K562 (cell line): ENCODE results near the gene TRAF3IP1. TPM values are rescaled to one million over a fixed set of nuclear protein-coding genes. Genes with fewer than 3 reads are reported as not detected.
A peak's percentile ranks its signal among the peaks of the same experiment; 100 is the strongest.

Experiments used
- ERF ChIP-seq: fragments of 450-650 bp; formaldehyde crosslinking; IDR thresholded peaks from 2 replicates; pipeline ENCODE4 v1.4.0; 2020; ENCODE audit warnings: mild to moderate bottlenecking, mixed read lengths
- EWSR1 ChIP-seq: fragments of 450-650 bp; IDR thresholded peaks from 2 replicates; pipeline ENCODE4 v1.6.1; 2018; ENCODE audit warnings: borderline replicate concordance, mild to moderate bottlenecking, low read depth, moderate library complexity; ENCODE audit not compliant: partially characterized antibody
- GABPB2 ChIP-seq: fragments of 250-450 bp; sonication (Bioruptor Pico); conservative IDR thresholded peaks from 2 replicates; pipeline ENCODE4 v1.5.1; 2021; ENCODE audit warnings: mild to moderate bottlenecking
- GTF2E2 ChIP-seq: fragments of 200-800 bp; sonication (Bioruptor generic); IDR thresholded peaks from 2 replicates; pipeline ENCODE4 v1.6.1; 2016; ENCODE audit warnings: missing genetic modification characterization, missing compliant biosample characterization
- MTA2 ChIP-seq: fragments of 450-650 bp; IDR thresholded peaks from 2 replicates; pipeline ENCODE4 v1.6.1; 2016; ENCODE audit warnings: low read depth
- MYC ChIP-seq, 2 experiments: fragments of 250-450 bp in 1 of 2; sonication (Bioruptor Pico) in 1 of 2; IDR thresholded peaks; 2 replicates each; pipeline versions ENCODE4 v1.5.1 to v1.6.1; 2012 to 2021; ENCODE audit warnings: low read depth in 2 of 2, borderline replicate concordance in 1 of 2, improper control_type of control experiment in 1 of 2, low read length in 1 of 2, mild to moderate bottlenecking in 1 of 2, moderate library complexity in 1 of 2
- NFE2 ChIP-seq: IDR thresholded peaks from 2 replicates; pipeline ENCODE4 v1.6.1; 2014; ENCODE audit warnings: antibody characterized with exemption, low read depth
- NR2F6 ChIP-seq: fragments of 450-650 bp; formaldehyde crosslinking; IDR thresholded peaks from 2 replicates; pipeline ENCODE4 v1.4.0; 2020; ENCODE audit warnings: mild to moderate bottlenecking
- NR4A1 ChIP-seq, 2 experiments: fragments of 250-450 bp in 1 of 2; fragments of 450-650 bp in 1 of 2; sonication (Bioruptor Pico) in 1 of 2; IDR thresholded peaks; 2 replicates each; pipeline versions ENCODE4 v1.4.0 to v1.6.1; 2016 to 2020; ENCODE audit warnings: mild to moderate bottlenecking in 2 of 2, missing compliant biosample characterization in 1 of 2, missing genetic modification characterization in 1 of 2, moderate library complexity in 1 of 2
- PML ChIP-seq: IDR thresholded peaks from 2 replicates; pipeline ENCODE4 v1.6.1; 2012; ENCODE audit warnings: low read length, inconsistent platforms
- PTBP1 ChIP-seq: fragments of 200-400 bp; formaldehyde crosslinking; IDR thresholded peaks from 2 replicates; pipeline ENCODE4 v1.6.1; 2017; ENCODE audit warnings: low read depth, low read length
- SNRNP70 ChIP-seq: fragments of 200-400 bp; formaldehyde crosslinking; optimal IDR thresholded peaks from 2 replicates; pipeline ENCODE3; 2017; ENCODE audit warnings: low read depth, low read length
- SUPT5H ChIP-seq: fragments of 450-650 bp; IDR thresholded peaks from 2 replicates; pipeline ENCODE4 v1.6.1; 2016
- TBL1XR1 ChIP-seq, 2 experiments: IDR thresholded peaks; 2 replicates each; pipeline ENCODE4 v1.6.1; 2012; ENCODE audit warnings: improper control_type of control experiment in 2 of 2, low read length in 2 of 2, mild to moderate bottlenecking in 1 of 2
- XRCC4 ChIP-seq: IDR thresholded peaks from one replicate; pipeline ENCODE4 v1.6.1; 2011; ENCODE audit not compliant: insufficient read depth, insufficient read length; ENCODE audit errors: extremely low read depth
- ZBED1 ChIP-seq: IDR thresholded peaks from 2 replicates; pipeline ENCODE4 v1.6.1; 2014
- ZFP1 ChIP-seq: fragments of 450-650 bp; formaldehyde crosslinking; IDR thresholded peaks from 2 replicates; pipeline ENCODE4 v1.4.0; 2020; ENCODE audit warnings: mild to moderate bottlenecking, mixed read lengths
- ZFX ChIP-seq: sonication (generic); formaldehyde crosslinking; IDR thresholded peaks from 2 replicates; pipeline ENCODE4 v1.8.0; 2022; ENCODE audit warnings: mild to moderate bottlenecking, missing genetic modification reagents, moderate library complexity
- ZNF41 ChIP-seq: fragments of 250-450 bp; sonication (Bioruptor Pico); conservative IDR thresholded peaks from 2 replicates; pipeline ENCODE4 v1.4.0; 2020; ENCODE audit warnings: mild to moderate bottlenecking
- ZNF785 ChIP-seq: fragments of 250-450 bp; sonication (Bioruptor Pico); IDR thresholded peaks from 2 replicates; pipeline ENCODE4 v1.4.0; 2020; ENCODE audit warnings: mild to moderate bottlenecking
- polyA plus RNA-seq, 8 experiments: library from polyadenylated mRNA; depleted of rRNA in 4 of 8; stranded (reverse) in 5 of 8; unstranded in 3 of 8; fragments of >200 nt; fragmentation: Nextera tagmentation in 2 of 8; fragmentation: Illumina TruSeq in 1 of 8; extraction: Ambion mirVana in 2 of 8; extraction: Trizol in 1 of 8; gene quantifications; 2 replicates each; pipeline versions ENCODE4 v1.2.1 to v1.2.3, GENCODE V29; 2011 to 2014; ENCODE audit warnings: inconsistent platforms in 1 of 8, missing spikeins in 1 of 8
- total RNA-seq, 7 experiments: library from RNA; depleted of rRNA in 6 of 7; stranded (reverse); fragments of >200 nt in 6 of 7; fragmentation: Illumina TruSeq in 2 of 7; extraction: Trizol in 2 of 7; gene quantifications; 2 replicates each; pipeline versions ENCODE4 v1.2.1 to v1.2.3, GENCODE V29; 2011 to 2021; ENCODE audit warnings: low replicate concordance in 1 of 7
- TF ChIP-seq, protein P1 (sequence below): fragments of 450-650 bp; formaldehyde crosslinking; IDR thresholded peaks from 2 replicates; pipeline ENCODE4 v1.4.0; 2020; ENCODE audit warnings: mild to moderate bottlenecking, mixed read lengths
- TF ChIP-seq, protein P2 (sequence below): fragments of 200-400 bp; formaldehyde crosslinking; IDR thresholded peaks from 2 replicates; pipeline ENCODE4 v1.6.1; 2017; ENCODE audit warnings: mild to moderate bottlenecking, low read depth, low read length, moderate library complexity
- TF ChIP-seq, protein P3 (sequence below), 2 experiments: fragments of 450-650 bp; conservative IDR thresholded peaks; 2 replicates each; pipeline ENCODE4 v1.6.1; 2017; ENCODE audit warnings: mild to moderate bottlenecking in 2 of 2, moderate library complexity in 2 of 2

TRAF3IP1 gene
- total and polyA plus RNA-seq, 9 of the 15 experiments (the other 6 are each of a cell fraction or from before 2014, with no cell fraction given): 1.3 to 7.4 (median 3.4) TPM

DNA sequence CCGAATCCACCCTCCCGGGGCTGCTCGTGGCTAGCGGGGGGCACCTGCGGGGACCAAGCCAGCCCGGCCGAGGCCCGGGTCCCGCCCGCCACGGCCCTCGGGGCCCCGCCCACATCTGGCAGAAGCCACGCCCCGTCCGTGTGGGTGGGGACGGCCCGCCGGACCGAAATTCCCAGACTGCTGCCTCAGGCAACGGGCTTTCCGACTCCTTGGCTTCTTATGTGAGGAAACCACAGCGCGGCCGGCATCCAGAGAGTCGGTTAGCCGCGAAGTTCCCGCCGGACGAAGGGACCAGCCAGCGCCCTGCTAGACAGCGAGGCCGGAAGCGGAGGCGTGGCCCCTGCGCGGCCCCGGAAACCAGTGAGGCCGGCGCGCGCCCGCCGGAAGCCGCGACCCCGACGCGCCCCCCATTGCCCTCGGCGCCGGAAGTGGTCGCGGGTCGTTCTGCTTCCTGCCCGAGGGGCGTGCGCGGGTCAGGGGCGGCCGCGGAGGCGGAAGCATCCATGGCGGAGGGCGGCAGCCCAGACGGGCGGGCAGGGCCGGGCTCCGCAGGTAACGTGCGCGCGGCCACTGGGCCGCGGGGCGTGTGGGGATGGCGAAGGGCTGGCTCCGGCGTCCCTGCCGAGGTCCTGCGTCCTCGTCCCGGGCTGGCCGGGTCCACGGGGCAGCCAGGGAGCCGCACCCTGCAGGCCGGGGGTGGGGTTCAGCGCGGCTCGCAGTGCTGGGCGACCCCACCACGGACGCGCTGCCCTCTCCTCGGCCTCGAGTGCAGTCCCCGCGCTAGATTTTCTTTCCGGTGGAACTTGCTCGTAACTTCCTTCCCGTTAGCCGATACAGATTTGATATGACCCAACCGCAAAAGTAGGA lies 106.5 kb downstream of the TRAF3IP1 start, which contains the start of gene ASB1 (continued):
- TF ChIP-seq PML (peak; percentile 23; the same call in 1 of the 2 replicates), SNRNP70 (no peak), NR4A1 (CRISPR knock-in tag; IDR thresholded peaks at IDR 0.05) (no peak), NR4A1 (tag; IDR thresholded peaks at IDR 0.05) (peak; percentile 29; the same call in 1 of the 2 replicates), XRCC4 (no peak), GTF2E2 (tag) (no peak), MTA2 (no peak), PTBP1 (no peak), ERF (CRISPR knock-in tag) (0 out of 2 replicates have a peak, but pooled peaks have one; percentile 27), GABPB2 (no peak), SUPT5H (peak; percentile 72), ZNF785 (CRISPR knock-in tag) (no peak), ZBED1 (no peak), NR2F6 (CRISPR knock-in tag) (no peak), TBL1XR1 (IDR thresholded peaks at IDR 0.05; ENCODE audit: low read length in 2 of 2) (no peak), MYC (IDR thresholded peaks at IDR 0.05; ENCODE audit: low read depth, low read length) (peak; percentile 59), MYC (CRISPR knock-in tag; IDR thresholded peaks at IDR 0.05; ENCODE audit: borderline replicate concordance, low read depth) (no peak), ZFX (CRISPR knock-in tag) (peak; percentile 58; the same call in 1 of the 2 replicates), EWSR1 (no peak), ZFP1 (CRISPR knock-in tag) (no peak), NFE2 (no peak), ZNF41 (CRISPR knock-in tag) (no peak)
- TF ChIP-seq, protein P1, sequence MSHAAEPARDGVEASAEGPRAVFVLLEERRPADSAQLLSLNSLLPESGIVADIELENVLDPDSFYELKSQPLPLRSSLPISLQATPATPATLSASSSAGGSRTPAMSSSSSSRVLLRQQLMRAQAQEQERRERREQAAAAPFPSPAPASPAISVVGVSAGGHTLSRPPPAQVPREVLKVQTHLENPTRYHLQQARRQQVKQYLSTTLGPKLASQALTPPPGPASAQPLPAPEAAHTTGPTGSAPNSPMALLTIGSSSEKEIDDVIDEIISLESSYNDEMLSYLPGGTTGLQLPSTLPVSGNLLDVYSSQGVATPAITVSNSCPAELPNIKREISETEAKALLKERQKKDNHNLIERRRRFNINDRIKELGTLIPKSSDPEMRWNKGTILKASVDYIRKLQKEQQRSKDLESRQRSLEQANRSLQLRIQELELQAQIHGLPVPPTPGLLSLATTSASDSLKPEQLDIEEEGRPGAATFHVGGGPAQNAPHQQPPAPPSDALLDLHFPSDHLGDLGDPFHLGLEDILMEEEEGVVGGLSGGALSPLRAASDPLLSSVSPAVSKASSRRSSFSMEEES (CRISPR knock-in tag): no peak
- TF ChIP-seq, protein P2, sequence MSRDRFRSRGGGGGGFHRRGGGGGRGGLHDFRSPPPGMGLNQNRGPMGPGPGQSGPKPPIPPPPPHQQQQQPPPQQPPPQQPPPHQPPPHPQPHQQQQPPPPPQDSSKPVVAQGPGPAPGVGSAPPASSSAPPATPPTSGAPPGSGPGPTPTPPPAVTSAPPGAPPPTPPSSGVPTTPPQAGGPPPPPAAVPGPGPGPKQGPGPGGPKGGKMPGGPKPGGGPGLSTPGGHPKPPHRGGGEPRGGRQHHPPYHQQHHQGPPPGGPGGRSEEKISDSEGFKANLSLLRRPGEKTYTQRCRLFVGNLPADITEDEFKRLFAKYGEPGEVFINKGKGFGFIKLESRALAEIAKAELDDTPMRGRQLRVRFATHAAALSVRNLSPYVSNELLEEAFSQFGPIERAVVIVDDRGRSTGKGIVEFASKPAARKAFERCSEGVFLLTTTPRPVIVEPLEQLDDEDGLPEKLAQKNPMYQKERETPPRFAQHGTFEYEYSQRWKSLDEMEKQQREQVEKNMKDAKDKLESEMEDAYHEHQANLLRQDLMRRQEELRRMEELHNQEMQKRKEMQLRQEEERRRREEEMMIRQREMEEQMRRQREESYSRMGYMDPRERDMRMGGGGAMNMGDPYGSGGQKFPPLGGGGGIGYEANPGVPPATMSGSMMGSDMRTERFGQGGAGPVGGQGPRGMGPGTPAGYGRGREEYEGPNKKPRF: no peak
- TF ChIP-seq, protein P3, sequence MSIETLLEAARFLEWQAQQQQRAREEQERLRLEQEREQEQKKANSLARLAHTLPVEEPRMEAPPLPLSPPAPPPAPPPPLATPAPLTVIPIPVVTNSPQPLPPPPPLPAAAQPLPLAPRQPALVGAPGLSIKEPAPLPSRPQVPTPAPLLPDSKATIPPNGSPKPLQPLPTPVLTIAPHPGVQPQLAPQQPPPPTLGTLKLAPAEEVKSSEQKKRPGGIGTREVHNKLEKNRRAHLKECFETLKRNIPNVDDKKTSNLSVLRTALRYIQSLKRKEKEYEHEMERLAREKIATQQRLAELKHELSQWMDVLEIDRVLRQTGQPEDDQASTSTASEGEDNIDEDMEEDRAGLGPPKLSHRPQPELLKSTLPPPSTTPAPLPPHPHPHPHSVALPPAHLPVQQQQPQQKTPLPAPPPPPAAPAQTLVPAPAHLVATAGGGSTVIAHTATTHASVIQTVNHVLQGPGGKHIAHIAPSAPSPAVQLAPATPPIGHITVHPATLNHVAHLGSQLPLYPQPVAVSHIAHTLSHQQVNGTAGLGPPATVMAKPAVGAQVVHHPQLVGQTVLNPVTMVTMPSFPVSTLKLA (conservative IDR thresholded peaks at IDR 0.05): peak in 1 of 2 experiments; percentile 62; a peak in 2 of 4 replicates
